IMR-90 (cell line): ENCODE measurements around the gene ZNF398. TPM values are rescaled to one million over a fixed set of nuclear protein-coding genes. Genes with fewer than 3 reads are reported as not detected.
A peak's percentile ranks its signal among the peaks of the same experiment; 100 is the strongest.

Experiments used
- ATAC-seq: fragments of 200-7000 bp; cut with Tn5 transposase; 2 replicates; pipeline ENCODE4 v1.9.1; 2020; ENCODE audit warnings: low read depth, mild to moderate bottlenecking, moderate library complexity
- BruUV-seq: library from RNA; stranded (reverse); fragments of 400-500 nt; replicated peaks from 2 replicates; lab custom pipeline; 2021; lab: Mats Ljungman, UMichigan
- CTCF ChIA-PET: fragments of 300-600 bp; formaldehyde crosslinking; extraction: SDS; loops from one replicate; lab custom pipeline; 2021; ENCODE audit warnings: antibody characterized with exemption; lab: Yijun Ruan, JAX
- POLR2A ChIA-PET: fragments of 300-600 bp; sonication (Branson Sonifier 250); formaldehyde crosslinking; loops from one replicate; lab custom pipeline; 2022; ENCODE audit warnings: antibody characterized with exemption; ENCODE audit not compliant: unreplicated experiment; lab: Charles Lee
- DNase-seq: peaks from one replicate; pipeline ENCODE4 v3.0.0; 2013
- H2AFZ ChIP-seq: replicated peaks from 2 replicates; pipeline ENCODE3; 2013; ENCODE audit warnings: low read length, mild to moderate bottlenecking; ENCODE audit not compliant: poor library complexity
- H2AK5ac ChIP-seq: 2 replicates; pipeline ENCODE4 v1.6.1; 2013; ENCODE audit warnings: low read depth, low read length, inconsistent platforms
- H2AK9ac ChIP-seq: replicated peaks from 2 replicates; pipeline ENCODE3; 2013; ENCODE audit warnings: mild to moderate bottlenecking, low read depth, low read length, moderate library complexity; ENCODE audit not compliant: poor library complexity
- H2BK120ac ChIP-seq: 2 replicates; pipeline ENCODE4 v1.6.1; 2013; ENCODE audit warnings: low read depth, low read length, inconsistent platforms
- H2BK15ac ChIP-seq: 3 replicates; pipeline ENCODE4 v1.6.1; 2013; ENCODE audit warnings: low read depth, low read length, inconsistent platforms
- H2BK20ac ChIP-seq: 2 replicates; pipeline ENCODE4 v1.6.1; 2013; ENCODE audit warnings: low read depth, mild to moderate bottlenecking, inconsistent platforms, low read length, moderate library complexity
- H2BK5ac ChIP-seq: 2 replicates; pipeline ENCODE4 v1.6.1; 2013; ENCODE audit warnings: mild to moderate bottlenecking, low read depth, low read length, inconsistent platforms; ENCODE audit not compliant: poor library complexity, severe bottlenecking
- H3K14ac ChIP-seq: replicated peaks from 2 replicates; pipeline ENCODE4 v1.6.1; 2013; ENCODE audit warnings: low read depth, low read length, inconsistent platforms
- H3K18ac ChIP-seq: 2 replicates; pipeline ENCODE4 v1.6.1; 2013; ENCODE audit warnings: low read depth, low read length, control low read depth
- H3K23ac ChIP-seq: 2 replicates; pipeline ENCODE4 v1.6.1; 2013; ENCODE audit warnings: low read depth, low read length, inconsistent platforms
- H3K27ac ChIP-seq: 2 replicates; pipeline ENCODE4 v1.5.1; 2013; ENCODE audit warnings: mild to moderate bottlenecking, control low read depth, low read length; ENCODE audit not compliant: insufficient read depth
- H3K27me3 ChIP-seq: 2 replicates; pipeline ENCODE4 v1.6.1; 2013; ENCODE audit warnings: low read length; ENCODE audit not compliant: control insufficient read depth, insufficient read depth
- H3K36me3 ChIP-seq: 2 replicates; pipeline ENCODE4 v1.6.1; 2013; ENCODE audit warnings: low read length, mixed read lengths; ENCODE audit not compliant: control insufficient read depth, insufficient read depth
- H3K4ac ChIP-seq: 2 replicates; pipeline ENCODE4 v1.6.1; 2013; ENCODE audit warnings: low read depth, low read length, inconsistent platforms
- H3K4me1 ChIP-seq: 2 replicates; pipeline ENCODE4 v1.6.1; 2013; ENCODE audit warnings: low read length, mixed read lengths; ENCODE audit not compliant: control insufficient read depth, insufficient read depth
- H3K4me2 ChIP-seq: 2 replicates; pipeline ENCODE4 v1.6.1; 2013; ENCODE audit warnings: low read depth, mild to moderate bottlenecking, control low read depth, low read length, moderate library complexity
- H3K4me3 ChIP-seq: 2 replicates; pipeline ENCODE4 v1.5.1; 2013; ENCODE audit warnings: low read depth, mild to moderate bottlenecking, control low read depth, low read length, moderate library complexity; ENCODE audit not compliant: insufficient read depth
- H3K56ac ChIP-seq: 2 replicates; pipeline ENCODE4 v1.6.1; 2013; ENCODE audit warnings: low read length, inconsistent platforms; ENCODE audit not compliant: insufficient read depth; ENCODE audit errors: extremely low read depth
- H3K79me1 ChIP-seq, 2 experiments: 2 replicates each; pipeline ENCODE4 v1.6.1; 2013; ENCODE audit warnings: low read length in 2 of 2, inconsistent platforms in 1 of 2, low read depth in 1 of 2
- H3K9ac ChIP-seq: 2 replicates; pipeline ENCODE4 v1.6.1; 2013; ENCODE audit warnings: low read depth, low read length, control low read depth
- H3K9me1 ChIP-seq: 2 replicates; pipeline ENCODE4 v1.6.1; 2013; ENCODE audit warnings: low read length, inconsistent platforms; ENCODE audit not compliant: insufficient read depth
- H3K9me3 ChIP-seq: 2 replicates; pipeline ENCODE4 v1.6.1; 2013; ENCODE audit warnings: low read length; ENCODE audit not compliant: control insufficient read depth, insufficient read depth
- H4K20me1 ChIP-seq: 2 replicates; pipeline ENCODE4 v1.6.1; 2013; ENCODE audit warnings: low read length, inconsistent platforms; ENCODE audit not compliant: insufficient read depth
- H4K5ac ChIP-seq: 2 replicates; pipeline ENCODE4 v1.6.1; 2013; ENCODE audit warnings: mild to moderate bottlenecking, low read depth, low read length, control low read depth
- H4K8ac ChIP-seq, 2 experiments: 2 replicates each; pipeline ENCODE4 v1.6.1; 2013; ENCODE audit warnings: low read depth in 2 of 2, low read length in 2 of 2, control low read depth in 1 of 2, inconsistent platforms in 1 of 2
- H4K91ac ChIP-seq: 2 replicates; pipeline ENCODE4 v1.6.1; 2013; ENCODE audit warnings: low read depth, low read length, inconsistent platforms; ENCODE audit not compliant: insufficient read depth
- BHLHE40 ChIP-seq: fragments of 150-350 bp; IDR thresholded peaks from 2 replicates; pipeline ENCODE4 v1.6.1; 2016; ENCODE audit warnings: mild to moderate bottlenecking, low read depth, low read length
- CEBPB ChIP-seq: IDR thresholded peaks from 2 replicates; pipeline ENCODE4 v1.6.1; 2012; ENCODE audit warnings: low read depth, low read length, improper control_type of control experiment
- CTCF ChIP-seq: conservative IDR thresholded peaks from 2 replicates; pipeline ENCODE4 v1.5.1; 2012; ENCODE audit warnings: mild to moderate bottlenecking, low read depth, low read length, improper control_type of control experiment
- ELK1 ChIP-seq: fragments of 150-350 bp; IDR thresholded peaks from 2 replicates; pipeline ENCODE4 v1.6.1; 2016; ENCODE audit warnings: low read depth, mild to moderate bottlenecking, low read length, moderate library complexity, borderline replicate concordance
- FOS ChIP-seq: fragments of 150-350 bp; IDR thresholded peaks from 2 replicates; pipeline ENCODE4 v1.6.1; 2016; ENCODE audit warnings: low read depth, low read length
- POLR2A ChIP-seq: IDR thresholded peaks from 2 replicates; pipeline ENCODE4 v1.6.1; 2012; ENCODE audit warnings: mild to moderate bottlenecking, low read depth, low read length
- RCOR1 ChIP-seq: IDR thresholded peaks from 2 replicates; pipeline ENCODE4 v1.6.1; 2012; ENCODE audit warnings: mild to moderate bottlenecking, low read length, improper control_type of control experiment; ENCODE audit not compliant: insufficient replicate concordance
- SMC3 ChIP-seq: fragments of 150-350 bp; IDR thresholded peaks from 2 replicates; pipeline ENCODE4 v1.6.1; 2016; ENCODE audit warnings: low read depth, mild to moderate bottlenecking, antibody characterized with exemption, low read length, moderate library complexity
- USF2 ChIP-seq: fragments of 150-350 bp; IDR thresholded peaks from 2 replicates; pipeline ENCODE4 v1.6.1; 2017; ENCODE audit warnings: mild to moderate bottlenecking, antibody characterized with exemption, low read length, low read depth
- WGBS, 2 experiments: methylation state at CpG; one replicate each; pipeline versions ENCODE4 v1.1.5 to v1.1.7; 2013; ENCODE audit warnings: missing lambda C conversion rate in 2 of 2; ENCODE audit not compliant: insufficient read length in 1 of 2; ENCODE audit errors: extremely low coverage in 2 of 2; 5-methylcytosine and 5-hydroxymethylcytosine counted together
- dilution Hi-C: fragments of 300-500 bp; cut with HindIII; formaldehyde crosslinking; loops from one replicate; pipeline ENCODE4 v1.14.3; 2018; ENCODE audit warnings: low sequenced_read_pairs; ENCODE audit not compliant: unreplicated experiment
- in situ Hi-C: fragments of 300-500 bp; cut with MboI; formaldehyde crosslinking; loops from 3 replicates; pipeline ENCODE4 v1.14.3; 2019; ENCODE audit warnings: low sequenced_read_pairs, inconsistent platforms, mixed read lengths
- intact Hi-C: fragments of 100-400 bp; cut with micrococcal nuclease; formaldehyde crosslinking; loops from 2 replicates; pipeline ENCODE4 v1.10.0; 2022
- polyA plus RNA-seq, 3 experiments: library from polyadenylated mRNA; depleted of rRNA; stranded (reverse); fragments of >200 nt; gene quantifications; 2 replicates each; pipeline ENCODE4 v1.2.3, GENCODE V29; 2012; ENCODE audit warnings: low replicate concordance in 1 of 3
- total RNA-seq: library from RNA; depleted of rRNA; stranded (reverse); fragments of >200 nt; gene quantifications from 2 replicates; pipeline ENCODE4 v1.2.3, GENCODE V29; 2012

Gene ZNF398
- total and polyA plus RNA-seq, 2 of the 4 experiments (the other 2 are of a cell fraction), result 5.7 to 7.9 TPM

GRCh38 chr7:149125189-149125862, 21.9 kb upstream of the ZNF398 start:
- H2BK15ac ChIP-seq, result no peak overlapping the region
- H3K14ac ChIP-seq, result peak overlapping the region; percentile 90; the same call in 1 of the 2 replicates
- H3K56ac ChIP-seq, result peak overlapping the region; percentile 58
- no peak overlapping the region for H2AK5ac ChIP-seq
- peak overlapping the region; percentile 84 for H3K4me3 ChIP-seq
- peak overlapping the region; percentile 81 for H3K9ac ChIP-seq
- H3K9me3 ChIP-seq, result no peaks in the 10 kb centered on the region
- H3K27me3 ChIP-seq, result no peaks in the 10 kb centered on the region
- intact Hi-C loops (loop anchor here (5.0 kb wide), 1 partner anchor 98 kb away; the partner anchor contains the start of gene PDIA4), dilution Hi-C loops (no loop called here), in situ Hi-C loops (no loop called here)
- H2BK5ac ChIP-seq, result peak overlapping the region; percentile 75
- H4K91ac ChIP-seq, result no peak overlapping the region; the same call in 1 of the 2 replicates
- H2AFZ ChIP-seq, result peak overlapping the region; percentile 100
- peak overlapping the region; percentile 89 for H3K4me2 ChIP-seq
- 0% methylated on average over 13 of the region's 21 CpGs; no CpG with 5 or more reads in 1 of the 2 experiments for WGBS, 2 experiments
- no peaks in the 10 kb centered on the region; the same call in 1 of the 2 replicates for H3K9me1 ChIP-seq
- no peak overlapping the region for H2BK20ac ChIP-seq
- no peak overlapping the region for H3K18ac ChIP-seq
- ChIA-PET CTCF (no interaction called here), POLR2A (interaction anchor here (0.6 kb wide), 1 partner anchor 587 kb away, joined by 3 read pairs; no protein-coding TSS in a partner anchor)
- H4K5ac ChIP-seq, result no peak overlapping the region
- peaks cover 3% of the 10 kb centered on the region for H3K4me1 ChIP-seq
- peak overlapping the region; percentile 95 for H2AK9ac ChIP-seq
- peaks cover 13 to 26% of the 10 kb centered on the region in 2 experiments for H3K79me1 ChIP-seq
- peak overlapping the region; percentile 93 for H3K4ac ChIP-seq
- TF ChIP-seq SMC3, result no peak
- no peak for TF ChIP-seq USF2
- TF ChIP-seq ELK1, result no peak
- no peak for TF ChIP-seq CEBPB
- no peak for TF ChIP-seq FOS
- TF ChIP-seq POLR2A, result no peak
- TF ChIP-seq BHLHE40, result no peak
- no peak for TF ChIP-seq CTCF
- no peak for TF ChIP-seq RCOR1
- no TSS peak for BruUV-seq
- ATAC-seq, result no peak
- no peak for DNase-seq
- peak overlapping the region; percentile 76 for H3K27ac ChIP-seq
- H3K36me3 ChIP-seq, result no peaks in the 10 kb centered on the region
- H4K8ac ChIP-seq, result peak overlapping the region; percentile 90 to 93; a peak in 3 of 4 replicates
- peak overlapping the region; percentile 62 for H3K23ac ChIP-seq
- no peak overlapping the region for H2BK120ac ChIP-seq
- H4K20me1 ChIP-seq, result no peaks in the 10 kb centered on the region
